ENCODE results near the gene MYO1G.
A peak's percentile ranks its signal among the peaks of the same experiment; 100 is the strongest.

MYO1G gene

DNA sequence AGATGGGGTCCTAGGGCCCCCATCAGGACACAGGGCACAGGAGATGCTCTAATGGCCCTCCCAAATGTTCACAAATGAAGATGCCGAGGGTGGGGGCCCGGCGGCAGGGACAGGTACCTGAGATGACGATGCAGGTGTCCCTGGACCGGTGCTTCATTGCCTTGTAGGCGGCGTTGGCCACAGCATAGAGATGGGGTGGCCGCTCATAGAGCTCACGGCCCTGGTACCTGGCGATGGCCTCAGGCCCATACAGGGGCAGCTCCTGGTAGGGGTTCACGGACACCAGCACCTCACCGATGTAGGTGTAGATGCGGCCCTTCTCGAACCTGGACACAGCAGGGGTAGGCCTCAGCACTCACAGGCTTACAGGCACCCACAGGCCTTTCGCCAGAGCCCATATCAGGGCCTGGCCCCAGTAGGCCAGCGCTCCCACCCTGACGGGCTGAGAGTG, 2.0 kb downstream of the MYO1G start:
- peak overlapping the region; percentile 99 for H3K4me3 Mint-ChIP-seq
- DNase-seq (ENCODE audit: low spot score in 2 of 2), result no peak
- H3K36me3 Mint-ChIP-seq, result peaks cover 96% of the 10 kb centered on the region
- H3K4me1 Mint-ChIP-seq, result peaks cover 72% of the 10 kb centered on the region
- no peaks in the 10 kb centered on the region for H3K9me3 Mint-ChIP-seq
- peak overlapping the region; percentile 99 for H3K27ac Mint-ChIP-seq
- ATAC-seq, result no peak

DNA sequence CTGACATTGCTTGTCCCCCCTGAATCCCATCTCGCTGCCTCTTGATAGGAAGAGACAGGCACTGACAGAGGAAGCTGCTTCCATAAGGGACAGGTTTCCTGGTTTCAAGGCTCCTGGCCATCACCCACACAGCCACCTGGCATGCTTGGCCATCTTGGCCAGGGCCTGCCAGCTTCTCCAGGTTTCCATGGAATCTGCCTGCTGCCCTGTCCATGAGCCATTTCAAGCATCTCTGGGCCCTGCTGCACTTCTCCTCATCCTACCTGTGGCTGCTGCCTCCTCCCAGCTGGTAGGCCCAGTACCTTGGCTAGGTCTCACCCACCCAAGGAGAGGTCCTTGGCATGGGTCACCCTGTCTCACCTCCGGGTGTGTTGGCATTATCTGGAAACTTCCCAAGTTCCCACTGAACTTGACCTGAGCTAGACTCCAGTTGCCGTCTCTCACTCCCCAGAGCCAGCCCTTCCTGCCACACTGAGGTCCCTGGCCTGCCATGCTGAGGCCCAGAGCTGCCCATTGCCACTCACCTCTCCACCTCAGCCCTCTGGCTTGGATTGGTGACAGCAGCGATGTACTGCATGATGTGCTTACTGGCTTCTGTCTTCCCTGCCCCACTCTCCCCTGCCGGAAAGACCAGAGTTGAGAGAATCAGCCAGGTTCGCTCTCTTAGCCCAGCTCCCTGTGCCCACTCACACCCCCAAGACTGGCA, 2.6 kb downstream of the MYO1G start:
- peaks cover 96% of the 10 kb centered on the region for H3K36me3 Mint-ChIP-seq

DNA sequence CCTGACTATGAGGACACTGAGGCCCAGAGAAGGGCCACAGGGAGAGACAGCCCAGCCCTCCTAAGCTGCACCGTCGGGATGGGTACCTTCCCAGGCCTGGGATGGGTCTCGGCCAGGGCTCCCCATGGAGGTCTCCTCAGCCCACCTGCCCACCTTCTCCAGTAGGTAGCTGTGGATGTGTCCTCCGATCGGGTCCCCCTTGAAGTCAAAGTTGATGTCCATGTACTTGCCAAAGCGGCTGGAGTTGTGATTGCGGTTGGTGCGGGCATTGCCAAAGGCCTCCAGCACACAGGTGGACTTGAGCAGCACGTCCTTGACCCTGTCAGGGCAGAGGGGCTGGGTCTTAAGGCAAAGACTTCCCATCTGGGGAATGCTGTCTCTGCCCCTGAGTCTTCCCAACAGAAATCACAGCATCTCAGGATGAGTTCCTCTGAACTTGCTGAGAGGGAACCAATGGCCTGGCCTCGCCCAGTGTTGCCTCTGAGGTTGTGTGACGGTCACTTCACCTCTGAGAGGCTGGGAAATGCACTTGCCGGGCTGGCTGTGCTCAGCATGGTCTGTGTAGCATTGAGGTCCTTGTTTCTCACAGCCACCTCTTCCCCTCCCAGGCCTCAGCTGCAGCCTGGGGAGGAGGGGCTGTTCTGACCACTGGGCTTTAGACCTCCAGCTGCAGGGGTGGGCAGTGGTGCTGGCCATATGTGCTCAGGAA, 3.3 kb downstream of the MYO1G start:
- H3K9me3 Mint-ChIP-seq, result no peaks in the 10 kb centered on the region
- H3K4me3 Mint-ChIP-seq, result peak overlapping the region; percentile 99
- H3K4me1 Mint-ChIP-seq, result peaks cover 64% of the 10 kb centered on the region
- H3K27ac Mint-ChIP-seq, result peak overlapping the region; percentile 99
- DNase-seq (ENCODE audit: low spot score in 2 of 2) (no peak), ATAC-seq (no peak)
- peaks cover 96% of the 10 kb centered on the region for H3K36me3 Mint-ChIP-seq

More for the DNA sequence above, 2.6 kb downstream of the MYO1G start:
- no peaks in the 10 kb centered on the region for H3K9me3 Mint-ChIP-seq
- H3K4me3 Mint-ChIP-seq, result peak overlapping the region; percentile 99
- peaks cover 72% of the 10 kb centered on the region for H3K4me1 Mint-ChIP-seq
- DNase-seq (ENCODE audit: low spot score in 2 of 2) (no peak), ATAC-seq (no peak)
- peak overlapping the region; percentile 99 for H3K27ac Mint-ChIP-seq

DNA sequence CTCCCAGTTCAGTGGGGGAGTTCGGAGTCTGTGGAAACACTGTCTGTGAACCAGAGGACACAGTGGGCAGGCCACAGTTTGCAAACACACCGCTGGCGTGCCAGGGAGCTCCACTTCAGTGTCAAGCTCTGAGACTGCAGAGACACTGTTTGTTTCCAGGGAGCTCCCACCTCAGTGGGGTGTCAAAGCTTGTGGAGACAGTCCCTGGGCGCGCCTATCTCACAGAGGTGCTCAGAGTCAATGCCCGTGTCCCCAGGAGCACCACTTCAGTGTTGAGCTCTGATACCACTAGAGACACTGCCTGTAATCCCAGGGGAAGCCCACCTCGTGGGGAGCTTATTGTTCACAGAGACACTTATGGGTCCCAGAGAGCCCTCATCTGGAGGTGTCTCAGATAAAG, 4.3 kb downstream of the MYO1G start:
- Mint-ChIP-seq H3K36me3 (peaks cover 99% of the 10 kb centered on the region), H3K27ac (peak overlapping the region; percentile 99), H3K9me3 (no peaks in the 10 kb centered on the region), H3K4me1 (peaks cover 55% of the 10 kb centered on the region), H3K4me3 (peak overlapping the region; percentile 99)
- no peak for DNase-seq (ENCODE audit: low spot score in 2 of 2)
- no peak for ATAC-seq

DNA sequence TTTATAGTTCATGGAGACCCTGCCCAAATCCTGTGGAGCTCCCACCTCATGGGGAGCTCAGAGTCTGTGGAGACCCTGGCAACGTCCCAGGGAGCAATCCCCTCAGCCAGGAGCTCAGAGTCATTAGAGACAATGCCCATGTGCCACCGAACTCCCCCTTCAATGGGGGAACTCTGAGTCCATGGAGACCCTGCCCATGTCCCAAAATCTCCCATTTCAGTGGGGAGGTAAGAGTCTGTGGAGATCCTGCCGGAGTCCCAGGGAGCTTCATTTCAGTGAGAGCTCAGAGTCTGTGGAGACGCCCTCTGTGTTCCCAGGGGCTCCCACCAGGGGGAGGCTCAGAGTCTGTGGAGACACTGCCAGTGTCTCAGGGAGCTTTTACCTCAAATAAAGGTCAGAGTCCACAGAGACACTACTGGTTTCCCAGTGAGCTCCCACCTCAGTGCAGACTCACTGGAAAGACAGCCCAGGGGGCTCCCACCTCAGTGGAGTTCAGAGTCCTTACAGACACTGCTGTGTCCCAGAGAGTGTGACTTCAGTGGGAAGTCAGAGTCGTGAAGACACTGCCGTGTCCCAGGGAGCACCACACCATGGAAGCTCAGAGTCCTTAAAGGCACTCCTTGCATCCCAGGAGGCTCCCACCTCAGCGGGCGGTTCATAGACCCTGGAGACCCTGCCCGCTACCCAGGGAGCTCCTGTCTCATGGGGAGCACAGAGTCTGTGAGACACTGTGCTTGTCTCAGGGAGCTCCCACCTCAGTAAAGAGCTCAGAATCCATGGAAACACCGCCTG, 5.0 kb downstream of the MYO1G start:
- peak in 1 of 2 donors; percentile 70 for DNase-seq (ENCODE audit: low spot score in 2 of 2)
- Mint-ChIP-seq H3K9me3 (no peaks in the 10 kb centered on the region), H3K27ac (peak overlapping the region; percentile 99), H3K4me3 (peak overlapping the region; percentile 99), H3K36me3 (peaks cover 100% of the 10 kb centered on the region), H3K4me1 (peaks cover 55% of the 10 kb centered on the region)
- ATAC-seq, result no peak

DNA sequence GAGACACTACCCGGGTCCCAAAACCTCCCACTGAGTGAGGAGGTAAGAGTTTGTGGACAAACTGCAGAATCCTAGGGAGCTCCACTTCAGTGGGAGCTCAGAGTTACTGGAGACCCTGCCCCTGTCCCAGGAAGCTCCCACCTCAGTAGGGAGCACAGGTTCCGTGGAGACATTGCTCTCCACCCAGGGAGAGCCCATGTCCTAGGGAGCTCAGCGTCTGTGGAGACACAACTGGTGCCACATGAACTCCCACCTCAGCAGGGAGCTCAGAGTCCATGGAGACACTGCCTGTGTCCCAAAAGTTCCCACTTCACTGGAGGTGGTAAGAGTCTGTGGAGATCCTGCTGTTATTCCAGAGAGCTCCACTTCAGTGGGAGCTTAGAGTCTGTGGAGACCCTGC, 6.3 kb downstream of the MYO1G start:
- ATAC-seq (no peak), DNase-seq (ENCODE audit: low spot score in 2 of 2) (no peak)
- Mint-ChIP-seq H3K9me3 (no peaks in the 10 kb centered on the region), H3K4me3 (peak overlapping the region; percentile 32), H3K27ac (peak overlapping the region; percentile 99), H3K4me1 (peaks cover 63% of the 10 kb centered on the region), H3K36me3 (peaks cover 100% of the 10 kb centered on the region)

DNA sequence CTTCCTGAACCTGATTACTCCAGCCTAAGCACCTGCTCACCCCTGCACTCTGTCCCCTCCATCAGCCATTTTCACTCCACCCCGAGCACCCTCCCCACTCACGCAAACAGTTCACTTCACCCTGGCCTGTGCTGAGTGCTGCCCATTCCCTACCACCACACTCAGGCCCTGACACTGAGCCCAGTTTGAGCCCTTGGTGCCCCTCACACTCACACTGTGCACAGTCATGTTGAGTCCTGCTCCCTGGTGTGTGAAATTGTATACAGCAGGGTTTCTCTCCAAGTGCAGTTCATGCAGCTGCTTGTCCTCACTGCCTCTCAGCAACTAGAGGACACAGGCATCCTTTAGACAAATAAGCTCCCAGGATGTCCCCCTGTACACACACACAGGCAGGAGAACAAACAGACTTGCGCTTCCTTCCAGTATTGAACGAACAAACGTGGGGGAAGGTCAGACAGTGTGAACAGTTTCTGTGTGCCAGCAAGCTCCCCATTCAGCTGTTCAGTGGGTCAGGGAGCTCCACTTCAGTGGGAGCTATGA, 6.8 kb downstream of the MYO1G start:
- no peak for DNase-seq (ENCODE audit: low spot score in 2 of 2)
- Mint-ChIP-seq H3K4me1 (peaks cover 63% of the 10 kb centered on the region), H3K4me3 (peak overlapping the region; percentile 32), H3K36me3 (peaks cover 100% of the 10 kb centered on the region), H3K27ac (peak overlapping the region; percentile 99), H3K9me3 (no peaks in the 10 kb centered on the region)
- ATAC-seq, result no peak

DNA sequence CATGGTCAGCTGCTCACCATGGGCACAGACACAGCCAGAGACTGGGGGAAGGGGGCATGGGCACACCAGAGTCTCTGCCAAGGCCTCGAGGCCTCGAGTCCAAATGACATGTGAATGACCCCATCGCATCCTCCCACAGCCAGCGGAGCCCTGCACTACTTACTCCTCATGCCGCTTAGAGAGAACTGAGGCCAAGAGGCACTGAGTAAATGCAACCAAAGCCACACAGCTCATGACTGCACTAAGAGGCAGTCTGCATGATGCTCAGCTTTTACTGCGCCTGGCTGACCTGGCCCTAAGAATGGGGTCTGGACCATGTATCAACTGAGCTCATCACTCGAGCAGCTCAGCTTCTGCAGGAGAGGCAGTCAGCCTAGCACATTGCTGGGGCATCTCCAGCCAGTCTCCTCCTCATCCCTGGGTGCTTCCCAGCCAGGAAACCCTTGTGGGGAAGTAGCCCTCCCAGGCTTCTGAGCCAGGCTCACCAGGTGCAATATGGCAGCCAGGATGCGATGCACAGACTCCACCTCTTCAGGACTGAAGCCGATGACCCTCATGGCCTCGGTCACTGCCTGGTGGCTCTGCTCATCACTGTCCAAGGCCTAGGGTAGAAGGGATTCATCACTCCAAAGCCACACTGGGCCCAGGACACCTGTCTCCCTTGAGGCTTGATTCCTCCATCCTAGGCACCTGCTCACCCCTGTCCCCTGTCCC, 7.5 kb downstream of the MYO1G start:
- no peak for DNase-seq (ENCODE audit: low spot score in 2 of 2)
- Mint-ChIP-seq H3K36me3 (peaks cover 100% of the 10 kb centered on the region), H3K27ac (peak overlapping the region; percentile 99), H3K9me3 (no peaks in the 10 kb centered on the region), H3K4me3 (peak overlapping the region; percentile 32), H3K4me1 (peaks cover 63% of the 10 kb centered on the region)
- ATAC-seq, result no peak

DNA sequence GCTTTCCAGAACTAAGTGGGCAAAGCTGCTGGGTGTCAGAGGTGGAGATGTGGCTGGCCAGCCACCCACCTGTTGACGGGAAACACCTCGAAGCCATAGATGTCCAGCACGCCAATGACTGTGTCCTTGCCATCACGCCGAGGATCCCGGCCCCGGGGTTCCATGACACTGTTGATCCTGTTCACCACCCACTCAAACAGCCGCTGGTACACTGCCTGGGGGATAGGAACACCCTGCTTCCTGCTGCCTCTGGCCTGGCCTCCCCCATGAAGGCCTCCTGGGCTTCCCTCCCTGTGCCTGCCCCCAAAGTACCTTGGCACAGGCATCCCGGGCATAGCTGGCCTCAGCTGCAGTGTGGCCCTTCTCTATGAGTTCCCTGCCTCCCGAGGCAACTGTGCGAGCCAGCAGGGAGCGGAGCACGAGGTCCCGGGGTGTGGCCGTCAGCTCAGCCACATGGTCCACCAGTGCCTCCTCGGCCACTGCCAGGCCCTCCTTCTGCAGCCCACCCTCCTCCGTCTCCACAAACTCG, 8.2 kb downstream of the MYO1G start:
- H3K36me3 Mint-ChIP-seq, result peaks cover 100% of the 10 kb centered on the region
- peak overlapping the region; percentile 94 for H3K27ac Mint-ChIP-seq
- DNase-seq (ENCODE audit: low spot score in 2 of 2) (no peak), ATAC-seq (no peak)
- H3K9me3 Mint-ChIP-seq, result no peaks in the 10 kb centered on the region
- no peak overlapping the region for H3K4me3 Mint-ChIP-seq
- peaks cover 63% of the 10 kb centered on the region for H3K4me1 Mint-ChIP-seq

DNA sequence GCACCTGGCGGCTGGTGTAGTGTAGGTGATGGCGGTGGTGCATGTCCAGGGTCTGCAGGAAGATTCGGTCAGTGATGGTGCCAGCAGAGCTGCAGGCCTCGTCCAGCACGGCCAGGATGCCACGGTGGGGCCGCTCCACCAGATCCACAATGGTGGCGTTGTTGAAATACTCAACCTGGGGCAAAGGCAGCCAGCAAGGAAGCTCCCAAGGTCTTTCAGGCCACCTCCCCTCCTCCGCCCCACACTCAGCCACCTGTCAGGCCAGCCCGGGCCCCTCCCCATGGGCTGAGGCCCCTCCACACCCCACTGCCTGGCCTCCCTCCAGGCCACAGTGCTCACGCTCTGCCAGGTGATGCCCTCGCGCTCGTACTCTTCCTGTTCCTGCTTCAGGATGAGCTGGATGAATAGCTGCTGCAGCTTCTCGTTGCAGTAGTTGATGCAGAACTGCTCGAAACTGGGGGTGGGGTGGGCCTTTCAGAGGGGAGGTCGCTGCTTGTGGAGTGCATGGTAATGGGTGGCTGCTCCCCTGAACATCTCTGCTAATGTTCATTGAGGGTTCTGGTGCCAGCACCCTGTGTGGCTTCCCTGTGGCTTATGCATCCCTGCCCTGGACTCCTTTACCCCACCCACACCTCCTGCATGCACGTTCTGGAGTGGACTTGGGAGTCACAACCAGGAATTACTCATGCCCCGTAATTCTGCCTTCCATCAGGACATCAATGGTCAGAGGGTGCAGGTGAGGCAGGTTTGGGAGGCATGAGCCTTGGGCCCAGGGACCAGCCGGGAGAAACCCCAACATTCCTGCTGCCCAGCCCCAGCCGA, 8.9 kb downstream of the MYO1G start:
- Mint-ChIP-seq H3K4me1 (peaks cover 63% of the 10 kb centered on the region), H3K36me3 (peaks cover 100% of the 10 kb centered on the region), H3K4me3 (no peak overlapping the region), H3K9me3 (no peaks in the 10 kb centered on the region), H3K27ac (peak overlapping the region; percentile 94)
- ATAC-seq (no peak), DNase-seq (ENCODE audit: low spot score in 2 of 2) (no peak)

DNA sequence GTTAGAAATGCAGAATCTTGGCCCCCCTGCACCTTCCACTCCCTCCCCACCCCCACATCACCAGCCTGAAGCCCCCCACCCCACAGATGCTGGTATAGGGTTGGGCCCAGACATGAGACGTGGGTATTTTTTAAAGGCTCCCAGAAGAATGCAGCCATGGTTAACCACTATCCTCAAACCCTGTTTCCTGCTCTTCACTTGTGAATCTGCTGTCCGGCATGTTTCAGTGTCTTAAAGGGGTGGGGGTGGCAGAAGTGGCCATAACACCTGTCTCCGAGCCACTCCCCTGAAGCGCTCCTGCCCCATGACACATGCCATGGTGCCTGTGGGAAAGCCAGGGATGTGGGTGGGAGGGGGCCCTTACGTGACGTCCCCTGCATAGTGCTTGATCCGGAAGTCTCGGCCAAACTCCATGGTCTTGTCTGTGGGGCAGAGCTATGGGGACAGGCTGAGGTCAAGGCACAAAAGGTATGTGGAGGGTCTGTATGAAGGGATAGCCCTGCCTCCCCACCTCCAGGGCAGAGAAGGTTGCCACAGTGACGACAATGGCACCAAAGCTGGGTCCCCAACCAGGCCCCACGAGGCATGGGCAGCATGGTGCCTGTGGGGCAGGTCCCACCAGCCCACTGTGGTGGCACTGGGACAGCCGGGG, 9.6 kb downstream of the MYO1G start:
- Mint-ChIP-seq H3K9me3 (no peaks in the 10 kb centered on the region), H3K27ac (peak overlapping the region; percentile 94), H3K4me1 (peaks cover 56% of the 10 kb centered on the region), H3K36me3 (peaks cover 100% of the 10 kb centered on the region), H3K4me3 (no peak overlapping the region)
- no peak for ATAC-seq
- no peak for DNase-seq (ENCODE audit: low spot score in 2 of 2)

DNA sequence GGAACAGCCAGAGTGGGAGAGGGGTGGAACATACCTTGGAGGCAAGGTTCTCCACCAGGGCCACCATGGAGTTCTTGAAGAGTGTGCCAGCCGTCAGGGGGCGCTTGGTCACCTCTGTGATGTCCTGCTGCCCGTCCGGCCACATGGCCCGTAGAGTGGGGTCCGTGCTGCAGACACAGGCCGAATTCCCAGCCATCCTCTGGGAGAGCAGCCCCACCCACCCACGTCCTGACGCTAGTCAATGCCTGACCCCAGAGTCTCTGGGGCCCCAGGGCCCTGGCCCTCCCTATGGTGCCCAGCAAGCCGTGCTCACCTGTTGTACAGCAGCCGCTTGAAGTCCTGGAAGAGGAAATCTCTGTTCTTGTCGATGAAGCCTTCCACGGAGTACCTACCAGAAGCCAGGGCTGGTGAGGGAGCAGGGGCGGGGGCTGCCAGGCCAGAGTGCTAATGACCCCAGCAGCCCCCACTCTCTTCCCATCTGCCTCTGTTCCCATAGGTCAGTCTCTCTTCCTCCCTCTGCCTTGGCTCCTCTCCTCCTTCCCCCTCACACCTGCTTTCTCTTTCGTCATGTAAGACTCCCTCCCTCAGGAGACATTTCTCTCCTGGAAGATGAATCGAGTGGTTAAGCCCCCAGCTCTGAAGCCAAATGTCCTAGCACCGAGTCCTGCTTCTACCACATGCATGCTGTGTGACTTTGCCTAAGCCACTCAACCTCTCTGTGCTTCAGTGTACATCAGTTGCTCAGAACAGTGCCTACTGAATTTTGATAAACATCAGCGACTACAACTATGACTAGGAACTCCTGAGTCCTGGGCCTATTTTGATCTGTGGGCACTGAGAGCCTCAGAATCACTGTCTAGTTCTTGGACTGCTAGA, 11.0 kb downstream of the MYO1G start:
- Mint-ChIP-seq H3K4me3 (peak overlapping the region; percentile 18), H3K4me1 (peaks cover 52% of the 10 kb centered on the region), H3K9me3 (no peaks in the 10 kb centered on the region), H3K27ac (peak overlapping the region; percentile 94), H3K36me3 (peaks cover 100% of the 10 kb centered on the region)
- DNase-seq (ENCODE audit: low spot score in 2 of 2) (no peak), ATAC-seq (no peak)

All from stimulated activated effector memory CD8-positive, alpha-beta T cell treated with anti-CD3 and anti-CD28 coated beads, Interleukin-12 subunit alpha, Interleukin-12 subunit beta, amount 100 ng/mL, for 72 hours (primary cell).